Measurements from ENCODE around the gene AAGAB.
A peak's percentile ranks its signal among the peaks of the same experiment; 100 is the strongest.
"Not testable (repeated sequence)": the region's sequence is repeated elsewhere in the genome, so short reads cannot be mapped to it uniquely, and the experiment has no call there.

Gene AAGAB

GRCh38 chr15:67253101-67253500 lies 1.4 kb downstream of the AAGAB start:
- no peak for DNase-seq (ENCODE audit: low spot score)

GRCh38 chr15:67251318-67251717 lies 3.1 kb downstream of the AAGAB start:
- DNase-seq (ENCODE audit: low spot score): no peak

- no peak for DNase-seq (ENCODE audit: low spot score)
These were observed 4.6 kb downstream of the AAGAB start for GRCh38 chr15:67249830-67250229.

- DNase-seq (ENCODE audit: low spot score): no peak
These were observed 6.4 kb downstream of the AAGAB start for GRCh38 chr15:67248011-67248505.

- not testable (repeated sequence) for DNase-seq (ENCODE audit: low spot score)
These were observed 7.9 kb downstream of the AAGAB start for GRCh38 chr15:67246606-67247005.

GRCh38 chr15:67244971-67245478 lies 9.4 kb downstream of the AAGAB start:
- no peak for DNase-seq (ENCODE audit: low spot score)

GRCh38 chr15:67242708-67243111 lies 11.8 kb downstream of the AAGAB start:
- DNase-seq (ENCODE audit: low spot score): no peak

GRCh38 chr15:67241132-67241855 lies 13.2 kb downstream of the AAGAB start:
- peak; percentile 91 for DNase-seq (ENCODE audit: low spot score)

GRCh38 chr15:67240235-67241131 lies 14.0 kb downstream of the AAGAB start:
- DNase-seq (ENCODE audit: low spot score): peak; percentile 39

GRCh38 chr15:67232591-67232990 lies 21.9 kb downstream of the AAGAB start:
- DNase-seq (ENCODE audit: low spot score): no peak

- no peak for DNase-seq (ENCODE audit: low spot score)
These were observed 24.0 kb downstream of the AAGAB start for GRCh38 chr15:67230504-67230903.

GRCh38 chr15:67228286-67228685 lies 26.2 kb downstream of the AAGAB start:
- no peak for DNase-seq (ENCODE audit: low spot score)

- no peak for DNase-seq (ENCODE audit: low spot score)
These were observed 26.6 kb downstream of the AAGAB start for GRCh38 chr15:67227846-67228245.

- no peak for DNase-seq (ENCODE audit: low spot score)
These were observed 27.0 kb downstream of the AAGAB start for GRCh38 chr15:67227431-67227830.

GRCh38 chr15:67225336-67225735 lies 29.1 kb downstream of the AAGAB start:
- no peak for DNase-seq (ENCODE audit: low spot score)

GRCh38 chr15:67224889-67225288 lies 29.6 kb downstream of the AAGAB start:
- no peak for DNase-seq (ENCODE audit: low spot score)

- no peak for DNase-seq (ENCODE audit: low spot score)
These were observed 35.2 kb downstream of the AAGAB start for GRCh38 chr15:67219288-67219687.

GRCh38 chr15:67218428-67218827 lies 36.0 kb downstream of the AAGAB start:
- DNase-seq (ENCODE audit: low spot score): peak; percentile 11

GRCh38 chr15:67216859-67217258 lies 37.6 kb downstream of the AAGAB start:
- DNase-seq (ENCODE audit: low spot score): no peak

- DNase-seq (ENCODE audit: low spot score): no peak
These were observed 39.4 kb downstream of the AAGAB start for GRCh38 chr15:67215102-67215501.

- DNase-seq (ENCODE audit: low spot score): no peak
These were observed 41.6 kb downstream of the AAGAB start for GRCh38 chr15:67212684-67213367.

- no peak for DNase-seq (ENCODE audit: low spot score)
These were observed 43.8 kb downstream of the AAGAB start for GRCh38 chr15:67210555-67211168.

Measured in activated CD4-positive, alpha-beta T cell treated with anti-CD3 and anti-CD28 coated beads, Interleukin-2, Interleukin-4, amounts not matched to agents 100 ng/mL and 50 ng/mL, durations not matched to agents 16 hours and 8 hours (primary cell).